Mesodermal cell (in vitro differentiated cells): ENCODE measurements around the gene SERPINB1. TPM values are rescaled to one million over a fixed set of nuclear protein-coding genes. Genes with fewer than 3 reads are reported as not detected.
"Not testable (repeated sequence)": the region's sequence is repeated elsewhere in the genome, so short reads cannot be mapped to it uniquely, and the experiment has no call there.

Source experiments
- H3K27ac ChIP-seq: 2 replicates; pipeline ENCODE4 v1.7.0; 2013; ENCODE audit warnings: mild to moderate bottlenecking, low read depth, low read length, moderate library complexity; ENCODE audit not compliant: severe bottlenecking
- H3K36me3 ChIP-seq: 2 replicates; pipeline ENCODE4 v1.7.1; 2013; ENCODE audit warnings: mild to moderate bottlenecking, low read length, moderate library complexity; ENCODE audit not compliant: control insufficient read depth, insufficient read depth
- H3K4me1 ChIP-seq: one replicate; pipeline ENCODE4 v1.7.1; 2013; ENCODE audit warnings: mild to moderate bottlenecking, low read length; ENCODE audit not compliant: insufficient read depth, control insufficient read depth, poor library complexity, severe bottlenecking
- H3K4me3 ChIP-seq: 2 replicates; pipeline ENCODE4 v1.7.0; 2013; ENCODE audit warnings: low read length, control low read depth, mild to moderate bottlenecking; ENCODE audit not compliant: insufficient read depth, poor library complexity, severe bottlenecking; ENCODE audit errors: extremely low read depth
- H3K9me3 ChIP-seq: 2 replicates; pipeline ENCODE4 v1.7.1; 2013; ENCODE audit warnings: mild to moderate bottlenecking, low read length, moderate library complexity; ENCODE audit not compliant: control insufficient read depth
- WGBS, 2 experiments: methylation state at CpG; one replicate each; pipeline ENCODE4 v1.1.5; 2013; ENCODE audit warnings: missing lambda C conversion rate in 2 of 2; ENCODE audit not compliant: insufficient coverage in 2 of 2; 5-methylcytosine and 5-hydroxymethylcytosine counted together
- polyA plus RNA-seq, 2 experiments: library from polyadenylated mRNA; stranded (reverse); fragments of 50-300 nt; gene quantifications; one replicate each; pipeline ENCODE4 v1.2.3, GENCODE V29; 2013

Gene SERPINB1
- 26.2 TPM for polyA plus RNA-seq (2013, experiment 1 of 2)
- 29.6 TPM for polyA plus RNA-seq (2013, experiment 2 of 2)

DNA sequence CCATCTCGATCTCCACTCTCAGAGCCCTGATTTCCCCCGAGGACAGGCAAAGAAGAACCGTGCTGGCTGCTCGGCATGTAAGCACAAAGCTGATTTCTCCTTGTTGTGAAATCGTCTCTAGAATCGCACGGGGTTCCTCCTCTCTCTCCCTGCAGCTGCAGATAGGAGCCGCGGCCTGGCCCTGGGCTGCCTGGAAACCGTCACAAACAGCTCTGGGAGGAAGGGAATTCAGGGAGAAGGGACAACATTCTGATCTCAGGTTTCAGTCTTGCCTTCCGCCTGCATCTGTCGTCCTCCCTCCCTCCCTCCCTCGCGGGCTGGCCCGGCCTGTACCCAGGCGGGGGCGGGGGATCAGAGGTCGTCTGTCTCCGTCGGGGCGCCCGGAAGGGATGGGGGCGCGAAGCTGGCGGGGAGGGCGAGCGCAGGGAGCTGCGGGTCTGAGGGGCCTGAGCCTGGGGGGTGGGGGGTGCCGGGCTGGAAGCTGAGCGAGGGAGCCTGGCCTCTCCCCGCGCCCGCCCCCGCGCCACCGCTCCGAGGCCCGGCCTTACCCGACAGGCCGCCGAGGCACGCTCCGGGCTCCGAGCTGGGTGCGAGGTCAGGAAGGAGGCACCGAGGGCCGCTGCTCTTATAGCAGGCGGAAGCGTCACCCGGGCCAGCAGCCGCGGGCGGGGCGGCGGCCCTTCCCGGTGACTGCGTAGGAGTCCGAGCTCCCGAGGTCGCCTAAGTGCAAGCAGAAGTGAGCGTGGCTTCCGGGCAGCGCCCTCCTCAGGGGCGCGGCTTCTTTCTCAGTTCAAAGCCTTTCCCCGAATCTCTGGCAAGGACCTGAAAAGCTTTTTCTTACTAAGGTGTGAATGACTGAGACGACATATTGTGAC, at the start of gene SERPINB1:
Gene SERPINB1 (minus strand): TSS at position 600 of the 875 bp plus-strand sequence. CDS start 1,277 bp downstream, outside the sequence.
- Histone ChIP-seq H3K9me3 (no peaks in the 10 kb centered on the region), H3K4me1 (peaks cover 23% of the 10 kb centered on the region), H3K4me3 (peak within 1 kb of the TSS; percentile 36), H3K36me3 (peaks cover 11% of the 10 kb centered on the region), H3K27ac (peak within 1 kb of the TSS; percentile 93)
- WGBS, 2 experiments, result 5 to 15% methylated on average over 36 to 39 of the region's 67 CpGs

DNA sequence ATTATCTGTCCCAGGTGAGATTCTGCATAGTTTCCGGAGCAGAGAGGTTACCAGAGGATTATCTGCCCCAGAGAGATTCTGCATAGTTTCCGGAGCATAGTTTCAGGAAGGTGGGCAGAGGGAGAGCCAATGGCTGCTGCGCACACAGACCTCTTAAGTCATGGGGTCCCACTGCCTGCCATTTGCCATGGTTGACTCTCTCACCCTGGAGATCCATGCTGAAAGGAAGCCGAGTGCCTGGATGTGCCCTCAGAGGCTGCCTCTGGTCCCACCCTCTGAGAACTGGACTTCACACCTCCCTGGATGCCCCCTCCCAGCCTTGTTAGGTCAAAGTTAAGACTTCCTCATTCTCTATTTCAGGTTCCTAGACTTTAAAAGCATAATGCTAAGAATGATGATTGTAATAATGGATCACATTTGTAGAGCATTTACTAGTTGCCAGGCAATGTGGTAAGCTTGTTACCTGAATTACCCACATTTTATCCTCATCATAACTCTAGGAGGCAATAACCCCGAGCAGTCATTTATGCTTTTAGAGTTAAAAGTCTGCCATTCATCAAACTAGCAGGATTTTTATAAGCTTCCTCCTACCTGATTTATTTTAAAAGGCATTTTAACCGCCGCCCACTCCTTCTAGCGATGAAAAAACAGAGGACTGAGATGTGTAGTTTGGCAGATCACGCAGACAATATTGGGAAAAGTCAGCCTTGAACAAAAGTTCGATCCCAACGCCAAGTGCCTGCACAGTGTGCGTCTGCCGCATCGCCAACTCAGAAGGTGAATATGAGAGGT, 49.5 kb upstream of the SERPINB1 start:
- H3K4me3 ChIP-seq, result no peak overlapping the region
- WGBS, 2 experiments, result 97 to 99% methylated on average over 10 to 11 of the region's 14 CpGs

DNA sequence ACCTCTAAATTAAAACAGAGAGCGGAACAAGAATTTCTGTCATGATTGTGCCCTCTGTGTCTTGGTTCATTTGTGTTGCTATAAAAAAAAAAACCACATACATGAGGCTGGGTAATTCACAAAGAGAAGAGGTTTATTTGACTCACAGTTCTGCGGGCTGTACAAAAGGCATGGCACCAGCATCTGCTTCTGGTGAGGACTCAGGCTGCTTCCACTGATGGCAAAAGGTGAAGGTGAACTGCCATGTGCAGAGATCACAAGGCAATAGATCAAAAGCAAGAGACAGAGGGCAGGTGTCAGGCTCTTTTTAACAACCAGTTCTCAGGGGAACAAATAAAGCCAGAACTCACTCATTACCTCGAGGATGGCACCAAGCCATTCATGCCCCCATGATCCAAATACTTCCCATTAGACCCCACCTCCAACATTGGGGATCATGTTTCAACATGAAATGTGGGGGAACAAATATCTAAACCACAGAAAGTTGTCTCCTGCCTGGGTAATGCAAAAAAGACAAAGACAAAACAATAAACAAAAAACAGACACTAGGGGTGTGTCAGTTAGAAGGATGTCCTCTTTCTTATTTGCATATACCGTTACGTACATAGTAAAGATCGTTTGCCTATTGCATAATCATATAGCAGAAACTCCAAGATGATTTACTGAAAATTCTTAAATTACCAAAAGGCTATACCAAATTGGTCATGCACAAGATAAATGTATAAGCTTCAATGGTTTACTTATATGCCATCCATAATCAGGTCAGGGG, 44.5 kb upstream of the SERPINB1 start:
- no peak overlapping the region for H3K27ac ChIP-seq
- H3K9me3 ChIP-seq, result no peaks in the 10 kb centered on the region
- no peaks in the 10 kb centered on the region for H3K4me1 ChIP-seq
- H3K36me3 ChIP-seq, result peaks cover 22% of the 10 kb centered on the region
- 61 to 83% methylated on average over 2 to 4 of the region's 6 CpGs for WGBS, 2 experiments
- H3K4me3 ChIP-seq, result no peak overlapping the region

More for the DNA sequence above, 49.5 kb upstream of the SERPINB1 start:
- peaks cover 63% of the 10 kb centered on the region for H3K36me3 ChIP-seq
- H3K4me1 ChIP-seq, result no peaks in the 10 kb centered on the region
- H3K9me3 ChIP-seq, result no peaks in the 10 kb centered on the region
- H3K27ac ChIP-seq, result no peak overlapping the region

DNA sequence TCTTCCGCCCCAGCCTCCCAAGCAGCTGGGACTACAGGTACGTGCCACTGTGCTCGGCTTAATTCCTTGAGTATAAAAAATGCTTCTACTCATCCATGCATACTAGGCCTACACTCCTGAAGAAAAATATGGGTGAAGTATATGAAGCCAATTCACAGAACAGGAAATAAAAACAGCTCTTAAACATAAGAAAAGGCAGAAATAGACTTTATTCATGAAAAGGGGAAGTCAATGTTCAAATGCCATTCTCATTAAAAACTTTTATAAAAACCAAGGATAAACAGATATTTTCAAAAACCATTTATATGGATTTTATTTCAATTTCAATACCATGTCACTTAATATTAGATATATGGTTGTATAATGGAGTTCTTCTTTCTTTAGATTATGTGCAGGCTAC, 43.1 kb upstream of the SERPINB1 start:
- H3K36me3 ChIP-seq, result peaks cover 8% of the 10 kb centered on the region
- H3K4me3 ChIP-seq, result no peak overlapping the region
- no peak overlapping the region for H3K27ac ChIP-seq
- H3K4me1 ChIP-seq, result no peaks in the 10 kb centered on the region
- no peaks in the 10 kb centered on the region for H3K9me3 ChIP-seq
- WGBS, 2 experiments, result no CpG with 5 or more reads among the region's 3 CpGs

DNA sequence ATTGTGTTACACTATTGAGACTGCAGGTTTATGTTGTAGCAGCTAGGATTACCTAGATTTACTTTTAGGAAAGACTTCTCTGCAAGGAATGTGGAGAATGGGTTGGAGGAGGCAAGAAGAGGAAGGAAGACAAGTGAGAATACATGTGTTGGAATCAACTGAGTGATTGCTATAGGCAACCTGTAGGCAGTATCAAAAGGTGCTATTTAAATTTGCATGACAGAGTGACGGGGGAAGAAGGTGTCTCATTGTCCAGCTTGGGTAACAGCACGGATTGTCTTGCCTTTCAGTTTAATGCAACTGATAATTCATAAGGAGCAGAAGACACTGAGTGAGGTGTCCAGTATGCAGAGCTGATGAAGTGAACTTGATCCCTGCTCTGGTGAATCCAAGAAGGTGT, 42.0 kb upstream of the SERPINB1 start:
- Histone ChIP-seq H3K4me3 (no peak overlapping the region), H3K9me3 (no peaks in the 10 kb centered on the region), H3K36me3 (no peaks in the 10 kb centered on the region), H3K4me1 (no peaks in the 10 kb centered on the region), H3K27ac (no peak overlapping the region)
- 82 to 90% methylated on average over 2 of the region's 2 CpGs for WGBS, 2 experiments

DNA sequence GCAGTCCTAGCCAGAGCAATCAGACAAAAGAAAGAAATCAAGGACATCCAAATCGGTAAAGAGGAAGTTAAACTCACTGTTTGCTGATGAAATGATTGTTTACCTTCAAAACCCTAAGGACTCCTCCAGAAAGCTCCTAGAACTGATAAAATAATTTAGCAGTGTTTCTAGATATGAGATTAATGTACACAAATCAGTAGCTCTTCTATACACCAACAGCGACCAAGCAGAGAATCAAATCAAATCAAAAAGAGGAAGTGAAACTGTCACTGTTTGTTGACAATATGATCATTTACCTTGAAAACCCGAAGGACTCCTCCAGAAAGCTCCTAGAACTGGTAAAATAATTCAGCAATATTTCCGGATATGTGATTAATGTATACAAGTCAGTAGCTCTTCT, 39.8 kb upstream of the SERPINB1 start:
- Histone ChIP-seq H3K9me3 (no peaks in the 10 kb centered on the region), H3K36me3 (no peaks in the 10 kb centered on the region), H3K4me3 (no peak overlapping the region), H3K4me1 (peaks cover 18% of the 10 kb centered on the region), H3K27ac (no peak overlapping the region)
- WGBS, 2 experiments, result no CpG with 5 or more reads among the region's 4 CpGs

DNA sequence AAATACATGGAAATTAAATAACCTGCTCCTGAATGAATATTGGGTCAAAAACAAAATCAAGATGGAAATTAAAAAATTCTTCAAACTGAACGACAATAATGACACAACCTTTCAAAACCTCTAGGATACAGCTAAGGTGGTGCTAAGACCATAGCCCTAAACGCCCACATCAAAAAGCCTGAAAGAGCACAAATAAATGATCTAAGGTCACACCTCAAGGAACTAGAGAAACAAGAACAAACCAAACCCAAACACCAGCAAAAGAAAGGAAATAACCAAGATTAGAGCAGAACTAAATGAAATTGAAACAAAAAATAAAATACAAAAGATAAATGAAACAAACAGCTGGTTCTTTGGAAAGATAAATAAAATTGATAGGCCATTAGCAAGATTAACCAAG, 38.5 kb upstream of the SERPINB1 start:
- 80% methylated on average over 1 of the region's 2 CpGs; no CpG with 5 or more reads in 1 of the 2 experiments for WGBS, 2 experiments
- H3K4me3 ChIP-seq, H3K27ac ChIP-seq, H3K36me3 ChIP-seq, H3K9me3 ChIP-seq: not testable (repeated sequence)
- peaks cover 25% of the 10 kb centered on the region for H3K4me1 ChIP-seq

DNA sequence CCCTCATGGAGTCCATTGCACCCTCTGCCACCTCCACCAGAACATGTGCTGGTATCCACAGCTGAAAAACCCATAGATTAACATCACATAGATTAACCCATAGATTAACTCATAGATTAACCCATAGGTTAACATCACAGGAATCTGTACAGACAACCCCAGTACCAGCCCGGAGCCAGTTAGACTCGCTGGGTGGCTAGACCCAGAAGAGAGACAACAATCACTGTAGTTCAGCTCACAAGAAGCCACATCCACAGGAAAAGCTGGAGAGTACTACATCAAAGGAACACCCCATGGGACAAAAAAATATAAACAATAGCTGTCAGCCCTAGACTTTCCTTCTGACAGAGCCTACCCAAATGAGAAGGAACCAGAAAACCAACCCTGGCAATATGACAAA, 36.3 kb upstream of the SERPINB1 start:
- peaks cover 27% of the 10 kb centered on the region for H3K4me1 ChIP-seq
- H3K4me3 ChIP-seq, result no peak overlapping the region
- no peaks in the 10 kb centered on the region for H3K36me3 ChIP-seq
- no peaks in the 10 kb centered on the region for H3K9me3 ChIP-seq
- peak overlapping the region; percentile 93 for H3K27ac ChIP-seq
- 83 to 94% methylated on average over 2 of the region's 2 CpGs for WGBS, 2 experiments

DNA sequence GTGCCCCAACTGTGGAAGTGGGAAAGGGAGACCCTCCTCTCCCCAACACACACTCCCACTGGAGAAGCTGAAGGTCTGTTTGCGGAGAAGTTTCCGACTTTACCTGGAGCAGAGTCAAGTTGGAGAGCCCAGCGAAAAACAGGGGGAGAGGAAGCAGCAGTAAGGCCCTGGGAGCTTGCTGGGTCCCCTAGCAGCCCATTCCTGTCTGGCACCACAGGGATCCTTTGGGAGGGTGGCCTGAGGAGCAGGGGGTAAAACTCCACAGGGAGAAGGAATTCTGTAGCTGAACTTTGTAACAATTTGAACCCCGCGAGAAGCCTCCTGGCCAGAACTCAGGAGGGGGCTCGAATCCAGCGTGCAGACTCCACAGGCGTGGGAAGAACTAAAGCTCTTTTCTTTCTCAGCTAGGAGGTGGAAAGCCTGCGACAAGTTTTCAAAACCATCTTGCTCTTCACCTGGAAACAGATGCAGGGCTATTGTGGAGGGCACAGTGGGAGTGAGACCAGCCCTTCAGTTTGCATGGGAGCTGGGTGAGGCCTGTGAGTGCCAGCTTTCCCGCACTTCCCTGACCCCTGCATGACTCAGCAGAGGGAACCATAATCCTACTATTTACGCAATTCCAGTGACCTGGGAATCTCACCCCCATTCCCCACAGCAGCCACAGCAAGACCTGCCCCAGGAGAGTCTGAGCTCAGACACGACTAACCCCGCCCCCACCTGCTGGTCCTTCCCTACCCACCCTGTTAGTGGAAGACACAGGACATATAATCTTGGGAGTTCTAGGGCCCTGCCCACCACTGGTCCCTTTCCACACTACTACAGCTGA, 35.6 kb upstream of the SERPINB1 start:
- peak overlapping the region; percentile 1 for H3K4me3 ChIP-seq
- H3K36me3 ChIP-seq, result no peaks in the 10 kb centered on the region
- peak overlapping the region; percentile 93 for H3K27ac ChIP-seq
- 51 to 58% methylated on average over 8 to 11 of the region's 13 CpGs for WGBS, 2 experiments
- H3K9me3 ChIP-seq, result no peaks in the 10 kb centered on the region
- peaks cover 31% of the 10 kb centered on the region for H3K4me1 ChIP-seq
